Measurements from ENCODE around the gene TNFRSF19. TPM values are rescaled to one million over a fixed set of nuclear protein-coding genes. Genes with fewer than 3 reads are reported as not detected.

TNFRSF19 gene
- total and polyA plus RNA-seq, 8 donors = 1.2 to 14.0 (median 2.7) TPM; not detected in 1

DNA sequence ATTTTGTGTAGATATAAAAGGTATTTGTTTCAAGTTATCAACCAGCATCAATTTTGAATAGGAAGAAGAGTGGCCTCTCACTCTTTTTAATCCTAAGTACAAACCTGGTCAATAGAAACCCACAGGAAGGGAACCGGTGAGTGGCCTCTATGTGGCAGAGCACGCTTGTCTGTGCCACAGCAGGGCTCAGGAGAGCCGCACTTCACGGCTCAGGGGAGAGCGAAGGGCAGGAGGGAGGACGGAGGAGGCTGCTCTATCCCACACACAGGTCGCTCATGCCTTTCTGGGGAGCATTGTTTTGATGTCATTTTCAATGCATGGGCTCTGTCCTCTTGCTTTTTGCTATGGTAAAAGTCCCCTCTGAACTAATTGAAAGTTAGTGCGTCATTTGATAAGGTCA lies 57.2 kb downstream of the TNFRSF19 start:
- intact Hi-C loops (cut with DNase I; ENCODE audit: low total_unique reads) = no loop called here
- WGBS, 5 donors = 85 to 95% (median 90%) methylated on average over 8 of the region's 8 CpGs
- Histone ChIP-seq H3K9me3 (no peaks in the 10 kb centered on the region), H3K36me3 (no peaks in the 10 kb centered on the region), H3K4me3 (no peak overlapping the region), H3K4me1 (peaks cover 9 to 40% (median 25%) of the 10 kb centered on the region in 4 donors), H3K27ac (peak overlapping the region in 2 of 5 donors; percentile 14 to 38), H3K27me3 (no peaks in the 10 kb centered on the region)
- no peak for DNase-seq
- TF ChIP-seq, protein P1, sequence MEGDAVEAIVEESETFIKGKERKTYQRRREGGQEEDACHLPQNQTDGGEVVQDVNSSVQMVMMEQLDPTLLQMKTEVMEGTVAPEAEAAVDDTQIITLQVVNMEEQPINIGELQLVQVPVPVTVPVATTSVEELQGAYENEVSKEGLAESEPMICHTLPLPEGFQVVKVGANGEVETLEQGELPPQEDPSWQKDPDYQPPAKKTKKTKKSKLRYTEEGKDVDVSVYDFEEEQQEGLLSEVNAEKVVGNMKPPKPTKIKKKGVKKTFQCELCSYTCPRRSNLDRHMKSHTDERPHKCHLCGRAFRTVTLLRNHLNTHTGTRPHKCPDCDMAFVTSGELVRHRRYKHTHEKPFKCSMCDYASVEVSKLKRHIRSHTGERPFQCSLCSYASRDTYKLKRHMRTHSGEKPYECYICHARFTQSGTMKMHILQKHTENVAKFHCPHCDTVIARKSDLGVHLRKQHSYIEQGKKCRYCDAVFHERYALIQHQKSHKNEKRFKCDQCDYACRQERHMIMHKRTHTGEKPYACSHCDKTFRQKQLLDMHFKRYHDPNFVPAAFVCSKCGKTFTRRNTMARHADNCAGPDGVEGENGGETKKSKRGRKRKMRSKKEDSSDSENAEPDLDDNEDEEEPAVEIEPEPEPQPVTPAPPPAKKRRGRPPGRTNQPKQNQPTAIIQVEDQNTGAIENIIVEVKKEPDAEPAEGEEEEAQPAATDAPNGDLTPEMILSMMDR (IDR thresholded peaks at IDR 0.05) = no peak
- TF ChIP-seq POLR2A (IDR thresholded peaks at IDR 0.05) (no peak), POLR2AphosphoS5 (IDR thresholded peaks at IDR 0.05) (no peak), EP300 (IDR thresholded peaks at IDR 0.05) (no peak)

DNA sequence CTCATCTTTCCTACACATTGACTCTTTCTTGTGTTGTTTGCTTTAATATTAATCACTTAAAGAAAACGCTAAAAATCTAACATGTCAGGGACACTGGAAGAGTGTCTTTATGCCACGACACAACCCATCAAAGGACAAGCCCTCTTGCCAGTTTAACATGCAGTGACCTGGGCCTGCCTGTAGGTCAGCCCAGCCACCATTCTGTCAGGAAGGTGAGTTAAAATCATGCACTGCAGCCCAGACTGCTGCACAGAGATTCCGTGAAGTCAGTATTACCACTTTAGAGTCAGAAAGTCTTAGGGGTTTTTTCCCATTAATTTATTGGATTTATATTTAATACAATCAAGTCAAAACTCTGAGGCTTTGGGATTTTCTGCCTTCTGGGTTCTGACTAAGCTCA lies 58.0 kb downstream of the TNFRSF19 start:
- no peaks in the 10 kb centered on the region for H3K9me3 ChIP-seq
- H3K27me3 ChIP-seq = no peaks in the 10 kb centered on the region
- TF ChIP-seq POLR2AphosphoS5 (IDR thresholded peaks at IDR 0.05) = no peak
- TF ChIP-seq, protein P1 (IDR thresholded peaks at IDR 0.05) = no peak
- no peak for TF ChIP-seq POLR2A (IDR thresholded peaks at IDR 0.05)
- no peak for TF ChIP-seq EP300 (IDR thresholded peaks at IDR 0.05)
- peaks cover 9 to 40% (median 25%) of the 10 kb centered on the region in 4 donors for H3K4me1 ChIP-seq
- H3K4me3 ChIP-seq = no peak overlapping the region
- H3K27ac ChIP-seq = no peak overlapping the region
- no peak for DNase-seq
- intact Hi-C loops (cut with DNase I; ENCODE audit: low total_unique reads) = no loop called here
- 49 to 76% (median 68%) methylated on average over 3 of the region's 3 CpGs for WGBS, 5 donors
- no peaks in the 10 kb centered on the region for H3K36me3 ChIP-seq

GRCh38 chr13:23628765-23629565 lies 58.8 kb downstream of the TNFRSF19 start:
- Histone ChIP-seq H3K36me3 (no peaks in the 10 kb centered on the region), H3K9me3 (no peaks in the 10 kb centered on the region), H3K27me3 (no peaks in the 10 kb centered on the region), H3K4me3 (no peak overlapping the region), H3K27ac (peak overlapping the region in 1 of 5 donors; percentile 39), H3K4me1 (peaks cover 9 to 40% (median 25%) of the 10 kb centered on the region in 4 donors)
- DNase-seq = no peak
- no peak for TF ChIP-seq EP300 (IDR thresholded peaks at IDR 0.05)
- TF ChIP-seq, protein P1 (IDR thresholded peaks at IDR 0.05) = no peak
- no peak for TF ChIP-seq POLR2A (IDR thresholded peaks at IDR 0.05)
- no peak for TF ChIP-seq POLR2AphosphoS5 (IDR thresholded peaks at IDR 0.05)
- WGBS, 5 donors = 46 to 80% (median 67%) methylated on average over 5 of the region's 5 CpGs
- intact Hi-C loops (cut with DNase I; ENCODE audit: low total_unique reads) = no loop called here

GRCh38 chr13:23629566-23630272 lies 59.5 kb downstream of the TNFRSF19 start:
- TF ChIP-seq POLR2A (IDR thresholded peaks at IDR 0.05) (no peak), EP300 (IDR thresholded peaks at IDR 0.05) (no peak)
- TF ChIP-seq, protein P1 (IDR thresholded peaks at IDR 0.05) = no peak
- Histone ChIP-seq H3K36me3 (no peaks in the 10 kb centered on the region), H3K27me3 (no peaks in the 10 kb centered on the region), H3K9me3 (no peaks in the 10 kb centered on the region), H3K4me3 (no peak overlapping the region), H3K4me1 (peaks cover 9 to 40% (median 25%) of the 10 kb centered on the region in 4 donors), H3K27ac (peak overlapping the region in 2 of 5 donors; percentile 11 to 39)
- no peak for DNase-seq
- WGBS, 5 donors = 62 to 85% (median 70%) methylated on average over 6 of the region's 6 CpGs
- intact Hi-C loops (cut with DNase I; ENCODE audit: low total_unique reads) = no loop called here

Data from stomach (tissue), 9 donors.